Measurements from ENCODE around the gene ZNF525.
A peak's percentile ranks its signal among the peaks of the same experiment; 100 is the strongest.
"Not testable (repeated sequence)": the region's sequence is repeated elsewhere in the genome, so short reads cannot be mapped to it uniquely, and the experiment has no call there.

The ZNF525 gene

DNA sequence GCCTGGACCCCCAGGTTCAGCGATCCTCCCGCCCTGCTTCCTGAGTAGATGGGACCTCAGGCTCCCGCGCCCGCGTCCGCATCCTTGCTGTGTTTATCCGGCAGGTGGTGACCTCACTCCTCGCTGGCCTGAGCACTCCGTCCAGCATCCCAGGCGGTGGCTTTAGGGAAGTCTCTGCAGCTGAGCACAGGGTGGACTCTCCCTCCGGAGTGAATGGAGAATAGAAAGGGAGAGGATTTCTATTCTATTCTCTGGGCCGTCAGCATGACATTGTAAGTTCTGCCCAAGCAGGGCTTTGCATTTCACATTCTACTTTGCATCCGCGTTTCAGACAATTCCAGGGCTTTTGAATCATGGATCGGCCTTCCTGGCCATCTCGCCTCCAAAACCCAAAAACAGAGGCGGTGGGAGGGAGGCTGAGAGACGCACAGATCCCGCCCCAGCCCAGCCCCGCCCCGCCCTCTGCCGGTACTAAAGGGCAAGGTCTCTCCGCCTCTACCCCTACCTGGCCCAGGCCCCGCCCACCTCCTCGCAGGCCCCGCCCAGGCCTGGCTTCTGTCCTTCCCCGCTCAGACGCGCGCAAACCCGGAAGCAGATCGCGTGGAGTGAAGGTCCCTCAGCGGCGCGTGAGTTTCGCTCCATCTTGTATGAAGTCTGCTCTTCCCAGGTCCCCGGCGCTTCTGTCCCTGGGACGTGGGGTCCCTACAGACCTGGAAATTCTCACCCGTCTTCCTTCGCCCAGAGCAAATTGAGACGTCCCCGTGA is at the start of gene ZNF525:
ZNF525 (plus strand) TSS at position 572 of the 765 bp plus-strand sequence. CDS start 6,577 bp downstream, outside the sequence.
- H3K4me3 ChIP-seq (ENCODE audit: low read length): peak within 1 kb of the TSS; percentile 87; the same call in 1 of the 2 replicates
- TF ChIP-seq ZNF274 (IDR thresholded peaks at IDR 0.05; ENCODE audit: low read depth, low read length): no peak

DNA sequence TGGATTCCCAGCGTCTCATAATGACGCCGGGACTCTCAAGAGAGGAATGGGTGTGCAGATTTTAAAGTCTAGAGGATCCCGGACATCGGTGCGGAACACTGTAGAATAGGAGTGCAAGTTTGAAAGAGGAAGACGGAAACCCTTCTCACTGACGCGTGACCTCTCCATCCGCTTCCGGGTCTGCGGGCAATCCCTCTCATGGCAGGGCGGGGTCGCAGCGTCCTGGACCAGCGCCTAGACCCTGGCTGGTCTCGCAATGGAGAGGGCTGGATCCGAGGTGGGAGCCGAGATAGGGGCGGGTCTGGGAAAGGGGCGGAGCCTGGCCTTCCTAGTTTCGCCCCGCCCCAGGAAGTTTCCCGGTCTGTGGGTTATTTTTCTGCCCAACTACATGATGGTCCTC is 36.5 kb upstream of the ZNF525 start:
- no peak overlapping the region for H3K4me3 ChIP-seq (ENCODE audit: low read length)

DNA sequence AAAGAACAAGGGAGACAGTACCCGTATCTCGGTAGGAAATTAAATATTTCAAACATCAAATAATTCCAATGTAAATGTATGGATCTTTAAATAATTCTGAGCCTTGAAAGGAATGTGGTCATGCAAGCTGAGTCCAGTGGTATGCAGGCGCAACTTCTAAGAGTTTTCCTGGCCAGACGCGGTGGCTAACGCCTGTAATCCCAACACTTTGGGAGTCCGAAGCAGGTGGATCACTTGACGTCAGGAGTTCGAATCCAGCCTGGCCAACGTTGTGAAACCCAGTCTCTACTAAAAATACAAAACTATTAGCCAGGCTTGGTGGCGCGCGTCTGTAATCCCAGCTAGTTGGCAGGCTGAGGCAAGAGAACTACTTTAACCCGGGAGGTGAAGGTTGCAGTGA is 33.0 kb upstream of the ZNF525 start:
- no peak overlapping the region for H3K4me3 ChIP-seq (ENCODE audit: low read length)
- no peak for TF ChIP-seq ZNF274 (IDR thresholded peaks at IDR 0.05; ENCODE audit: low read depth, low read length)

More for the DNA sequence above, 36.5 kb upstream of the ZNF525 start:
- no peak for TF ChIP-seq ZNF274 (IDR thresholded peaks at IDR 0.05; ENCODE audit: low read depth, low read length)

DNA sequence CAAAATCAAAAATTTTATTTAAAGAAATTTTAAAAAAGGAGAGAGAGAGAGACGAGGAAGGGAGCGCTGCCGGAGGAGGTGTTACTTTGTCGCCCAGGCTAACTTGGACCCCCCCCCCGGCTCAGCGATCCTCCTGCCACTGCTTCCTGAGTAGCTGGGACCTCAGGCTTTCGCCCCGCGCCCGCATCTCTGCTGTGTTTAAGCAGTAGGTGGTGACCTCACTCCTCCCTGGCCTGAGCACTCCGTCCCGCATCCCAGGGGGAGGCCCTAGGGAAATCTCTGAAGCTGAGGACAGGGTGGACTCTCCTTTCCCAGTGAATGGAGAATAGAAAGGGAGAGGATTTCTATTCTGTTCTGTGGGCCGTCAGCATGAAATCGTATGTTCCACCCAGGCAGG is 32.4 kb upstream of the ZNF525 start:
- peak overlapping the region; percentile 80 for H3K4me3 ChIP-seq (ENCODE audit: low read length)
- no peak for TF ChIP-seq ZNF274 (IDR thresholded peaks at IDR 0.05; ENCODE audit: low read depth, low read length)

DNA sequence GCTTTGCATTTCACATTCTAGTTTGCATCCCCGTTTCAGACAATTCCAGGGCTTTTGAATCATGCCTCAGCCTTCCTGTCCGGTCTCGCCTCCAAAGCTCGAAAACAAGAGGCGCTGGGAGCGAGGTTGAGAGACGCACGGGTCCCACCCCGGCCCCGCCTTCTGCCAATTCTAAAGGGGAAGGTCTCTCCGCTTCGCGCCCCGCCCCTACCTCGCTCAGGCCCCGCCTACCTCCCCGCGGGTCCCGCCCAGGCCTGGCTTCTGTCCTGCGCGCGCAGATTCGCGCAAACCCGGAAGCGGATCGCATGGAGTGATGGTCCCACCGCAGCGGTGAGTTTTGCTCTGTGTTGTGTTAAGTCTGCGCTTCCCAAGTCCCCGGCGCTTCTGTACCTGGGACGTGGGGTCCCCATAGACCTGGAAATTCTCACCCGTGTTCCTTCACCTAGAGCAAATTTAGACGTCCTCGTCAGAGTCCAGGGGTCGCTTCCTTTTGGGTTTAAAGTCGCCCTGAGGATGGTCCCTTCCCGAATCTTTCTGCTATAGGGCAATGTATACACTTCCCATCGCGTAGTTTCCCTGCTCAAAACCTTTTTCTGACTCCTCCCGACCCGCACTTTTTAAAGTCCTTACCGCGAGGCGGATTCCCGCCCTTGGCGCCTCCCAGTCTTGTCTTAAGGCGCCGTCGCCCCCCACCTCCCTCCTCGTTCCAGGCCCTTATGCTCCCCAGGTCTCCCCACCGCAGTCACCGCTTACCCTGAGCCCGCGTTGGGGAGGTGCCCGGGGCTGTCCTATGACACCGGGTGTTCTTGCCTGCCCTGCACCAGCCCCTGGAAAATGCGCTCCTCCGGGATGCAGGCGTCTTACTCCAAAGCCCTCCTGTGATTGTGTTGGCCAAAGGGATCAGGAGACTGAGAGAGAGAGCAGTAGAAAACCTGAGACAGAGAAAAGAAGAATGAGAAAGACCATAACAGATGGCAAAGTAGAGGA is 31.7 kb upstream of the ZNF525 start, which contains the start of gene ZNF845:
ZNF845 (plus strand) TSS at position 287 of the 987 bp plus-strand sequence. CDS start 7,559 bp downstream, outside the sequence.
- no peak for TF ChIP-seq ZNF274 (IDR thresholded peaks at IDR 0.05; ENCODE audit: low read depth, low read length)

DNA sequence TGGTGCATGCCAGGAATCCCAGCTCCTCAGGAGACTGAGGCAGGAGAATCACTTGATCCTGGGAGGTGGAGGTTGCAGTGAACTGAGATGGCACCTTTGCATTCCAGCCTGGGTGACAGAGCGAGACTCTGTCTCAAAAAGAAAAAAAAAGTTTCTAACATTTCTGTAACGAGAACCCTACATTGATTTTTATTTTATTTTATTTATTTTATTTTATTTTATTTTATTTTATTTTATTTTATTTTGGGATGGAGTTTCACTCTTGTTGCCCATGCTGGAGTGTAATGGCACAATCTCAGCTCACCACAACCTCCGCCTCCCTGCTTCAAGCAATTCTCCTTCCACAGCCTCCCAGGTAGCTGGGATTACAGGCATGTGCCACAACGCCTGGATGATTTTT is 21.1 kb upstream of the ZNF525 start:
- not testable (repeated sequence) for H3K4me3 ChIP-seq (ENCODE audit: low read length)

More for the DNA sequence above, 31.7 kb upstream of the ZNF525 start, which contains the start of gene ZNF845:
- peak within 1 kb of the TSS; percentile 80 for H3K4me3 ChIP-seq (ENCODE audit: low read length)

DNA sequence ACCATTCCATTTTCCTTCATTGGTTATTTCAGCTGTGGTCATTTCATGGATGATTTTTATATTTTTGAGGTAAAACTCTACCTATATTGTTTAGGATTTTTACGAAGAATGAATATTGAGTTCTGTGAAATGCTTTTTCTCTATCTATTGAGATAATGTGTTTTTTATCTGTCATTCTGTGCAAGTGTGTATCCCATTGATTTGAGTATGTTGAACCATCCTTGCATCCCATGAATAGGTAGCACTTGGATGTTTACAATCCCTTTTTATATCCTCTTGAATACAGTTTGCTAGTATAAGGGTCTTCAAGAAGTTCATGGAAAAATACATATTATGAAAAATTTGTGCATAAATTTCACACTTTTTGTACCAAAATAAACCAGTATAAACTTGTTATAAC is 9.8 kb upstream of the ZNF525 start:
- H3K4me3 ChIP-seq (ENCODE audit: low read length): no peak overlapping the region
- TF ChIP-seq ZNF274 (IDR thresholded peaks at IDR 0.05; ENCODE audit: low read depth, low read length): no peak

DNA sequence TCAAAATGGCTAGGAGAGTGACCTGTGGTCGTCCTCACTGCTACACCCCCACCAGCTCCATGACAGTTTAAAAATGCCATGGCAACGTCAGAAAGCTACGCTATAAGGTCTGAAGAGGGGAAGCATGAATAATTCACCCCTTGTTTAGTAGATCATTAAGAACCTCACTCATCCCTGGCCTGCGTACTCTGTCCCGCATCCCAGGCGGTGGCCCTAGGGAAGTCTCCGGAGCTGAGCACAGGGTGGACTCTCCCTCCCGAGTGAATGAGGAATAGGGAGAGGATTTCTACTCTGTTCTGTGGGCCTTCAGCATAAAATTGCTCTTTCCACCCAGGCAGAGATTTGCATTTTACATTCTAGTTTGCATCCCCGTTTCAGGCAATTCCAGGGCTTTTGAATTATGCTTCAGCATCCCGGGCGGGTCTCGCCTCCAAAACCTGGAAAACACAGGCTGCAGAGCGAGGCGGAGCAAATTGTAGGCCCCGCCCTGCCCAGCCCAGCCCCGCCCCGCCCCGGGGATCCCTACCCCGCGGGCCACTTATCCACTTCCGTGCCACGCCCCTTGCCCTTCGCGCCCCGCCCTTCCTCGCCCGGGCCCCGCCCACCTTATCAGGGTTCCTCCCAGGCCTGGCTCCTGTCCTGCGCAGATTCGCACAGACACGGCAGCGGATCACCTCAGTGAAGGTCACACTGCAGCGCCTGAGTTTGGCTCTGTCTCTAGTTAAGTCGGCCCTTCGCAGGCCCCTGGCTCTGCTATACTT is 7.5 kb upstream of the ZNF525 start:
- TF ChIP-seq ZNF274 (IDR thresholded peaks at IDR 0.05; ENCODE audit: low read depth, low read length): no peak

DNA sequence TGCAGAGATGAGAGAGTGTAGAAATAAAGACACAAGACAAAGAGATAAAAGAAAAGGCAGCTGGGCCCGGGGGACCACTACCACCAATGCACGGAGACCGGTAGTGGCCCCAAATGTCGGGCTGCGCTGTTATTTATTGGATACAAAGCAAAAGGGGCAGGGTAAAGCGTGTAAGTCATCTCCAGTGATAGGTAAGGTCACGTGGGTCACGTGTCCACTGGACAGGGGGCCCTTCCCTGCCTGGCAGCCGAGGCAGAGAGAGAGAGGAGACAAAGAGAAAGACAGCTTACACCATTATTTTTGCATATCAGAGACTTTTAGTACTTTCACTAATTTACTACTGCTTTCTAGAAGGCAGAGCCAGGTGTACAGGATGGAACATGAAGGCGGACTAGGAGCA is 5.4 kb upstream of the ZNF525 start:
- not testable (repeated sequence) for H3K4me3 ChIP-seq (ENCODE audit: low read length)

More for the DNA sequence above, 7.5 kb upstream of the ZNF525 start:
- H3K4me3 ChIP-seq (ENCODE audit: low read length): no peak overlapping the region

DNA sequence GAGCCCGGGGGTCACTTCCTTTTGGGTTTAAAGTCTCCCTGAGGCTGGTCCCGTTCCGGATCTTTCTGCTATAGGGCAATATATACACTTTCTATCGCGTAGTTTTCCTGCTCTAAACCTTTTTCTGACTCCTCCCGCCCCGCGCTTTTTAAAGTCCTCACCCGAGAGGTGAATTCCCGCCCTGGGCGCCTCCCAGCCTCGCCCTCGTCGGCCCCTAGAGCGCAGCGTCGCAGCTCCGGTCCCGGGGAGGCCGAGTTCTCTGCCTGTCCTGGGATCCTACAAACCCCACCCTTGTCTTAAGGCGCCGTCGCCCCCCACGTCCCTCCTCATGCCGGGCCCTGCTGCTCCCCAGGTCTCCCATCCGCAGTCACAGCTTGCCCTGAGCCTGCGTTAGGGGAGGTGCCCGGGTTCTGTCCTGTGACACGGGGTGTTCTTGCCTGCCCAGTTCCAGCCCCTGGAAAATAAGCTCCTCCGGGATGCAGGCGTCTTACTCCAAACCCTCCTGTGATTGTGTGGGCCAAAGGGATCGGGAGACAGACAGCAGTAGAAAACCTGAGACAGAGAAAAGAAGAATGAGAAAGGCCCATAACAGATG is 491 bp downstream of the ZNF525 start:
- H3K4me3 ChIP-seq (ENCODE audit: low read length): peak overlapping the region; percentile 87; the same call in 1 of the 2 replicates
- no peak for TF ChIP-seq ZNF274 (IDR thresholded peaks at IDR 0.05; ENCODE audit: low read depth, low read length)

DNA sequence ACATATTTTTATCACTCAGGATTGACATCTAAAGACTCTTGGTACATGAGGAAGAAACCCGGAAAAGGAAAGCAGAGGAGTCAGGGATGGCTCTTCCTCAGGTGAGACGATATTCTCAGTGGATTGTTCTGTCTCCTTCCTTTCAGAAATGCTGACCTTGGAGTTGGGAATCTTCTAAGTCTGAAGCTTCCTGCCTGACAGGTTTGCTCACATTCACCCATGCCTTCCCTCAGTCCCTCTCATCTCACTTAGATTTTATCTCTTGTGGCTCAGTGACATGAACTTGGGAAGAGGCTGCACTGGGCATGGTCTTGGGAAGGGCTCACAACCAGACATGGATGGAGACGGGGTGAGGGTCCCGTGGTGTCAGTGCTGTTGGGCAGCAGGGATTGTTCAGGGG is 6.7 kb downstream of the ZNF525 start:
- no peak for TF ChIP-seq ZNF274 (IDR thresholded peaks at IDR 0.05; ENCODE audit: low read depth, low read length)
- no peak overlapping the region for H3K4me3 ChIP-seq (ENCODE audit: low read length)

DNA sequence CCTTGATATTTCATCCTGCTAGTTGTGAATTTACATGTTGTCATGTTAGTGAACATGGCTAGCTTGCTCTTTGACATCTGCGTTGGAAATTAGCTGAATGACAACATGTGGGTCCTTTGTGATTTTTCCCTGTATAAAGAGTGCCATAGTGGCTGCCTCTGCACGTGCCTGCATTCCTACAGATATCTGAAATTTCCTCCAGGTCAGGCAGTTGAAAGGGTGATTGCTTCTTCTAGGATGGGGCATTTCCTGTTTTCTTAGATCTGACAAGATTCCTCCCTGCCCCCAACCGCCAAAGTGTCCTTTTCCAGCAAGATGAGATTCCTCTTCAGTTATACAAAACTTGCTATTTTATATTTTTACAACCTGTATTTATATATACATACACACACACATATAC is 8.8 kb downstream of the ZNF525 start:
- no peak overlapping the region for H3K4me3 ChIP-seq (ENCODE audit: low read length)
- no peak for TF ChIP-seq ZNF274 (IDR thresholded peaks at IDR 0.05; ENCODE audit: low read depth, low read length)

DNA sequence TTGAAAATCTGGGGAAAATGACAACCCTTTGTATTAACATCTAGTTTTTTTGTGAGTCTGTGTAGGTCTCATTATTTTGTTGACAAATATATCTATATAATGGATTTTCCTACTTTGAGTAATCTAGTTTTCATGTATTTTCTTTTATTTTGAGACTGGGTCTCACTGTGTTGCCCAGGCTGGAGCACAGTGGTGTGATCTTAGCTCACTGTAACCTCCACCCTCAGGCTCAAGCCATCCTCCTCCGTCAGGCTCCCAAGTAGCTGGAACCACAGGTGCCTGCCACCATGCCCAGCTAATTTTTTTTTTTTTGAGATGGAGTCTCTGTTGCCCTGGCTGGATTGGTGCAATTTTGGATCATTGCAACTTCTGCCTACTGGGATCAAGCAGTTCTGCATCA is 9.2 kb downstream of the ZNF525 start:
- TF ChIP-seq ZNF274 (IDR thresholded peaks at IDR 0.05; ENCODE audit: low read depth, low read length): no peak
- H3K4me3 ChIP-seq (ENCODE audit: low read length): no peak overlapping the region

Data from GM08714 (cell line).